NCI-H2081 treated with DMSO at 0.1 percent for 48 hours (cell line): ENCODE data around the gene KIF18B.

Source experiments
- DNase-seq: peaks from one replicate; lab custom pipeline; 2025; lab: John Stamatoyannopoulos, UW

KIF18B gene

DNA sequence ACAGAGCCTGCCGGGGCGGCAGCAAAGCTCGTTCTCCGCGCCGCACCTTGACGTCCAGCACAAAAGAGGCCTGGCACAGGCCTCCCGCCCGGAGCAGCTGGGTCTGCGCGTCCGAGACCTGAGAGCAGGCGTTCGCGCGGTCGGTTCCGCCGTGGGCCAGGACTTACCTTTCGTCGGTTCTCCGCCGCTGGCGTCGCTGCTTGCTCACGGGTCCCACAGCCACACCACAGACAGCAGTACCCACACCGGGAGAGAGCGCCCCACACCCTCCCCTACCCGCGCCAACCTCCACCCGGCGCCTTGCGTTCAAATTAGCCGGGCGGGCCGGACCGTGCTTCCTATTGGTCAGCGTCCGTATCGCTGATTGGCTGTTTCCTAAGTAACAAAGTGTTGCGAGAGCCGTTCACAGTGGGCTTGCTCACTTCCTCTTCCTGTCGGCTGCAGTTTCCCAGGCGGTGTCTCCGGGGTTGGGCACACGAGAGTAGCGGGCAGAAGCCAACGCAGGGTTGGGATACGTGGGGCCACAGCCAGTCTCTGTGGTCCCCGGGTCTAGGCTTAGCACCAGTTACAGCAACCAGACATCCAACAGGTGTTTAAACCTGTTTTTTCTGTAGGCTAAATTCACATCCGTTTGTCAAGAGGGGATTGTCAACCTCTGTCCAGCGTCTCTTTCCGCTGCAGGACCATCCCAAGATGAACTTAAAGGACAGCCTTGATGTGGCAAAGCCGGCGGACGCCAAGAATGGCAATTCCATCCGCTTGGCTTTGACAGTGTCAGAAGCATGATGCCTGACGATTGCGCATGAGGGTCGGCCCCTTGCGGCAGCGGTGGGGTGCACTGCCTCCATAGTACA is at the start of gene KIF18B:
Gene KIF18B (minus strand): TSS at position 313 of the 854 bp plus-strand sequence. CDS start 11,429 bp downstream, outside the sequence.
- peak; percentile 88 for DNase-seq

GRCh38 chr17:44996304-44996703 is 48.7 kb upstream of the KIF18B start:
- no peak for DNase-seq

DNA sequence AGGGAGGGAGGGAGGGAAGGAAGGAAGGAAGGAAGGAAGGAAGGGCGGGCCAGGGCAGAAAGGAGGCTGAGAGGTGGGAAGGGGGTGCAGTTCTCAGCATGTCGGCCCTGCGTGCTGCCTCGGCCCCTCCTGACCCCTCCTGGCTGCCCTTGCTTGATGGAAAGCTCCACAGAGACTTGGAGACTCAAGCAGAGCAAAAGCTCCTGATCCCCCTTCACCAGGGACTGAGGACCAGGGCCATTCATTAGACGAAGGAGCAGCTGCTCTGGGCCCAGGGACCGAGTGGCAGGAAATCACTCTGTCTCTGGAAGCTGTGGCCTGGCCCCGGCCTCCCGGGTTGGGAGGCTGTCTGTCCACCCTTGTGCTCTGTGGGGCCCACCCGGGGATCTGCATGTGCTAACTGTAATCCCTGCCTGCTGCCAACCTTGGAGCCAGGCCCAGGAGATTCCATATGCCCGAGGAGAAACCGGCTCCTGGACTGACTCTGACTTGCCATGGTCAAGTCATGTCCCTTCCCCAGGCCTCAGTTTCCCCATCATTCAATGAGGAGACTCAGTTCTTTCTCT is 47.9 kb upstream of the KIF18B start:
- DNase-seq, result no peak

- DNase-seq, result no peak
Measured at GRCh38 chr17:44992242-44992939, 44.8 kb upstream of the KIF18B start.

DNA sequence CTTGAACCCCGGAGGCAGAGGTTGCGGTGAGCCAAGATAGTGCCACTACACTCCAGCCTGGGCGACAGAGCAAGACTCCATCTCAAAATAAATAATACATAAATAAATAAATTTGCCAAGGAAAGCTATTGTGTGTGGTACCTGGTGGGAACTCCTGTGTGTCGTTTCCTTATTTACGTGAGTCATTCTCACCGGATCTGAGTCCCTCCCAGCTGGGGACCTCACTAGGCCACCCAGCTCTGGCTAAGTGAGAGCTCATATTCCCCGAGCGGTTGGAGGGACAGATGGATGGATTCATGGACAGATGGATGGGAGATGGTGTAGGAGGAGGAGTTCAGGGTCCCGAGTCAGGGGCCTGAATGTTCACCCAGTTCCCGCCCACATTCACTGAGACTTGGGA is 43.4 kb upstream of the KIF18B start:
- DNase-seq, result no peak

DNA sequence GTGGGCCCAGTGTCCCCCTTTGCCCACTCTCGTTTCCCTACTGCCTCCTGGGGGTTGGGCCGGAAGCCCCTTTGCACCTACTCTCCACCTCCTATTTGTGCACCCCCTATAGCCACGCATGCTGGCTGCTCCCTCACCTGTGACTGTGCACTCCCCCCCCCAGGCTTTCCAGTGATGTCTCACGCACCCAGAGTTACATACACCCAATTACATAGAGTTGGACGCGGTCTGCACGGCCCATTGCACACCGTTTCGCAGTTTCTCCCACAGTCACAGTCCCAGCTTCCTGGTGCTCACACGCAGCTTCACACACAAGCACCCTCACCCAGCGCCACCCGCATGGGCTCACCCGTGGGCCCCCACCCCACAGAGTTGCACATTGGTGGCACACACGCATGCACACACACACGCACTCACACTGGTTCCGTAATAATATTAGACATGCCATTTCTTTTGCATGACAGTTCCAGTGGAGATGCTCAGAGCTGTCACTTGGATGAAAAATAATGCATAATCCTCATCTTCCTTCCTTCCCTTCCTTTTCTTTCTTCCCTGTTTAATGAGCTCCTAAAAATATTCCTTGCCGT is 42.1 kb upstream of the KIF18B start:
- no peak for DNase-seq

- DNase-seq, result no peak
Measured at GRCh38 chr17:44988044-44988942, 40.7 kb upstream of the KIF18B start.

- DNase-seq, result no peak
Measured at GRCh38 chr17:44983563-44983962, 36.0 kb upstream of the KIF18B start.

GRCh38 chr17:44982113-44982702 is 34.6 kb upstream of the KIF18B start:
- no peak for DNase-seq

DNA sequence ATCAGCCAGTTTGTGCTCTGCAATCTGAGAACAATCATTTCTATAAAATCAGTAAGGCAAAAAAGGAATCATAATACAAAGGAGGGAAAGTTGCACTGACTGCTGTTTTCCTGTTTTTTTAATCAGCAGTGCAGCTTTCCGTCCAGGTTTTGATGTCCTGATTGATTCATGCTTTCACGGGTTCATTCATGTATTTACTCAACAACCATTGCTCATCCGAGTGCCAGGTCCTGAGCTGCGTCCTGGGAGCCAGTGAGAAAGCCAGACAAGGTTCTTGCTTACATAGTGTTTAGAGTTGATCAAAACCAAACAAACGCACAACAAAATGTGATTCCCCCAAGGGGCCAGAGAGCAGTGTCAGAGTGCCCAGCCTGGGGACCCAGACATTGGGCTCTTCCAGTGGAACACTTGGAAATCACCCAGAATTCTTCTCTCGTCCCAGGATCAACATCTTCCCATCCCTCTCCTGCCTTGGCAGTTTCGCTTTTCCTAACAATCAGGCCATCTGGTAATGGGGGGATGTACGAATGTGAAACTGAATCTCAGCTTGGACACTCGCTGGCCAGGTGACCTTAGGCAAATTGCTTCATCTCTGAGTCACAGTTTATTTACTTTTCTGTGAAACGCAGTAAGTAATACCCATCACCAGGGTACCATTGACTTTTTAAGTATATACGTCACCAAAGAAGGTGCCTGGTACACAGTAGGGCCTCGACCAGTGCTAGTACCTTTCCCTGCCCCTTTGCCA is 33.8 kb upstream of the KIF18B start:
- DNase-seq, result no peak

GRCh38 chr17:44979426-44979995 is 31.9 kb upstream of the KIF18B start:
- DNase-seq, result no peak

DNA sequence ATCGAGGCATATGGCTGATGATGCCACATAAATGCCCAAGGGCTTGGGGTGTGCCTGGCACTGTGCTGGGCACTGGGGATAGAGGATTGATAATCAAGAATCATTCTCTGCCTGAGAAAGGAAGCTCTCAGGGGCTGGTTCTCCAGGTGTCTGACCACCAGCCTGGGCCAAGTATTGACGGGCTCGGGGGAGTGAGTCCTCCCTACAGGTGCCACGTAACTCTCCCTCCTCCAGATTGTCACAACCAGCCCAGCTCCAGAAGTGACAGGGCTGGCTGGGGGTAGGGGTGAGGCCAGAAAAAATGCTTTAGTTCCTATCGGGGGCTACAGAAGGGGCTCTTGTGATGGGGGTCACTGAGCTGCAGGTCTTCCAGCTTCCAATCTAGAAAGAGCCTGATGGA is 31.2 kb upstream of the KIF18B start:
- DNase-seq, result no peak

DNA sequence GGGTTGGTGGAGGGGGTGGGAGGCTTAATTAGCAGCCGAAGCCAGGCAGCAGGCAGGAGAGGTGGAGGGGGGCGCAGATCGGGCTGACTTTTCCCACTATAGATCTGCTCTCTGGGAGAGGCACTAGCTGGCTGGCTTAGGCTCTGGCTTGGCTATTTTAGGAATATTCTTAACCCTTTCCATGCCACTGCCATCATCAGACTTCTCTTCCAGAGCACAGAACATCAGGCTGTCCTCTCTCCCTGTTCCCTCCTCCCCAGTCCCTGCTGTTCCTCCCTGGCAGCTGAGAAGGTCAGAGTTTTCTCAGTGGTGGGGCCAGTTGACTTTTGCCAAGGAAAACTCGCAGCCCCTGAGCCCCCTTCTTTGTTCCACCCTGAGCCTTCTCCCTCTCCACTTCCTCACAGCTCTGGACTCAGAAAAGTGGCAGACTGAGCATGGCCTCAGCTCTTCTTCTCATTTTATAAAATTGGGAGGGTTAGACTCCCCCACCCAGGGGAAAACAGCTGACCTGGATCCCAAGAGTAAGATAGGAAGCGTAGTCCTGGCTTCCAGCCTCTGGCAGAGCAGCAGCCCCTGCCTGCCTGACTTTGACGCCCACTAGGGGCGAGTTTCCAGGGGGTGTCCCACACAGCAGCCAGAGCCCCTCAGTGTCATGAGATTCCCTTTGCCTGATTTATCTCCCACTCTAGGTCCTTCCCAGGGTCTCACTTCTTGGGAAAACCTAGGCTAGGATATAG is 30.4 kb upstream of the KIF18B start:
- no peak for DNase-seq

DNA sequence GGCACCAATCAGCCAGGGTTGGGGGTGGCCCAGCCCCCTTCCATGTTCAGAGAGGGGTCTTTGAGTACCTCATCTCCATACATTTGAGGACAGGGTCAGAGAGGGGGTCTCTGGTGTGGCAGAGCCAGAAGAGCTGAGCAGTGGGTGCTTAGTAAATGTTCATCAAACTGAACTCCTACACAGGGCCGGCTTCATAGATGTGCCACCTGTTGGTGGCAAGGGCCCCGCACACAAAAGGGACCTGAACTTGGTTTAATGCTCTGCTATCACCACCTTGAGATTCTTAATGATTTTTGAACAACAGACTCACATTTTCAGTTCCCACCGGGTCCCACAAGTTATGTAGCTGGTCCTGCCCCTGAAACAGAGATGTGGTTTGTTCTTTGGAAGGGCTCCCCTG is 29.5 kb upstream of the KIF18B start:
- DNase-seq, result no peak

GRCh38 chr17:44976206-44976605 is 28.6 kb upstream of the KIF18B start:
- no peak for DNase-seq

DNA sequence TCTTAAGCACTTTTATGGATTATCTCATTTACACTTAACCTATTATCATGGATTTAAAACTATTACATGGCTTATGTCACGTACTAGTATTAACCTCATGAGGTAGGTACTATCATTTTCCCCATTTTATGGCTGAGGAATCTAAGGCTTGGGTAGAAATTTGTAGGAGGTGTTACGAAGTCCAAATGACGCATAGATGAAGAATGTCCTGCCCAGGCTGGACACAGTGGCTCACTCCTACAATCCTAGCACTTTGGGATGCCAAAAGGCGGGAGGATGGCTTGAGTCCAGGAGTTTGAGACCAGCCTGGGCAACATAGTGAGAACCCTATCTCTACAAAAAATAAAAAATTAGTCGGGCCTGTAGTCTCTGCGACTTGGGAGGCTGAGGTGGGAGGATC is 25.4 kb upstream of the KIF18B start:
- DNase-seq, result no peak

GRCh38 chr17:44971776-44972483 is 24.4 kb upstream of the KIF18B start:
- no peak for DNase-seq

- DNase-seq, result no peak
Measured at GRCh38 chr17:44970136-44970741, 22.7 kb upstream of the KIF18B start.
